GM21825 (cell line): ENCODE measurements around the gene TMEM163.
"Not testable (repeated sequence)": the region's sequence is repeated elsewhere in the genome, so short reads cannot be mapped to it uniquely, and the experiment has no call there.

Experiments
- ATAC-seq: cut with Tn5 transposase; IDR thresholded peaks from one replicate; pipeline ENCODE4 v1.9.1; 2021; ENCODE audit warnings: mild to moderate bottlenecking, moderate library complexity; ENCODE audit not compliant: unreplicated experiment

The TMEM163 gene

GRCh38 chr2:134724341-134724740, 5.5 kb upstream of the TMEM163 start:
- no peak for ATAC-seq

GRCh38 chr2:134723742-134724141, 4.9 kb upstream of the TMEM163 start:
- not testable (repeated sequence) for ATAC-seq

GRCh38 chr2:134722728-134723127, 3.9 kb upstream of the TMEM163 start:
- no peak for ATAC-seq

- ATAC-seq: no peak
These were observed 2.8 kb upstream of the TMEM163 start for GRCh38 chr2:134721596-134721995.

GRCh38 chr2:134718023-134718816, 580 bp downstream of the TMEM163 start:
- peak; percentile 46 for ATAC-seq

GRCh38 chr2:134717286-134718022, 1.3 kb downstream of the TMEM163 start:
- ATAC-seq: no peak

GRCh38 chr2:134716721-134717243, 2.0 kb downstream of the TMEM163 start:
- ATAC-seq: no peak

- no peak for ATAC-seq
These were observed 2.7 kb downstream of the TMEM163 start for GRCh38 chr2:134715932-134716643.

- ATAC-seq: no peak
These were observed 4.6 kb downstream of the TMEM163 start for GRCh38 chr2:134714228-134714627.

- ATAC-seq: no peak
These were observed 5.2 kb downstream of the TMEM163 start for GRCh38 chr2:134713606-134714005.

- no peak for ATAC-seq
These were observed 5.6 kb downstream of the TMEM163 start for GRCh38 chr2:134713176-134713575.

- no peak for ATAC-seq
These were observed 6.1 kb downstream of the TMEM163 start for GRCh38 chr2:134712736-134713135.

GRCh38 chr2:134712299-134712698, 6.5 kb downstream of the TMEM163 start:
- ATAC-seq: no peak

GRCh38 chr2:134711692-134712091, 7.1 kb downstream of the TMEM163 start:
- ATAC-seq: no peak

- no peak for ATAC-seq
These were observed 11.5 kb downstream of the TMEM163 start for GRCh38 chr2:134707330-134707676.

GRCh38 chr2:134706587-134707329, 12.0 kb downstream of the TMEM163 start:
- ATAC-seq: peak; percentile 41

- ATAC-seq: no peak
These were observed 12.8 kb downstream of the TMEM163 start for GRCh38 chr2:134705861-134706586.

GRCh38 chr2:134704173-134704572, 14.6 kb downstream of the TMEM163 start:
- no peak for ATAC-seq

- ATAC-seq: no peak
These were observed 15.4 kb downstream of the TMEM163 start for GRCh38 chr2:134703426-134703825.

GRCh38 chr2:134700730-134701129, 18.1 kb downstream of the TMEM163 start:
- ATAC-seq: no peak
